WTC11 (cell line): Measurements from ENCODE around the gene PSMA7.

Experiments used
- AR ChIP-seq: fragments of 250-450 bp; sonication (Bioruptor Pico); IDR thresholded peaks from 2 replicates; pipeline ENCODE4 v1.9.0; 2021; ENCODE audit warnings: mild to moderate bottlenecking
- ATF2 ChIP-seq: sonication (generic); formaldehyde crosslinking; IDR thresholded peaks from 2 replicates; pipeline ENCODE4 v1.8.1; 2022; ENCODE audit warnings: low read depth, missing genetic modification reagents, borderline replicate concordance
- CREM ChIP-seq: sonication (generic); formaldehyde crosslinking; IDR thresholded peaks from 2 replicates; pipeline ENCODE4 v1.8.1; 2022; ENCODE audit warnings: mild to moderate bottlenecking, missing genetic modification reagents, moderate library complexity
- CTCF ChIP-seq: fragments of 200-600 bp; IDR thresholded peaks from 2 replicates; pipeline ENCODE4 v1.8.0; 2022; ENCODE audit warnings: antibody characterized with exemption
- ETV6 ChIP-seq: sonication (generic); formaldehyde crosslinking; IDR thresholded peaks from 2 replicates; pipeline ENCODE4 v1.8.1; 2022; ENCODE audit warnings: mild to moderate bottlenecking, missing genetic modification reagents
- MAX ChIP-seq: sonication (generic); formaldehyde crosslinking; IDR thresholded peaks from 2 replicates; pipeline ENCODE4 v1.8.0; 2022; ENCODE audit warnings: mild to moderate bottlenecking, missing genetic modification reagents
- SP1 ChIP-seq: sonication (generic); formaldehyde crosslinking; conservative IDR thresholded peaks from 2 replicates; pipeline ENCODE4 v1.8.1; 2022; ENCODE audit warnings: missing genetic modification reagents
- ZBTB43 ChIP-seq: sonication (generic); formaldehyde crosslinking; IDR thresholded peaks from 2 replicates; pipeline ENCODE4 v1.8.1; 2023; ENCODE audit warnings: mild to moderate bottlenecking, missing genetic modification reagents
- ZNF232 ChIP-seq: sonication (generic); formaldehyde crosslinking; IDR thresholded peaks from 2 replicates; pipeline ENCODE4 v1.8.0; 2022; ENCODE audit warnings: mild to moderate bottlenecking, missing genetic modification reagents
- ZSCAN18 ChIP-seq: fragments of 250-450 bp; sonication (Bioruptor Pico); IDR thresholded peaks from 2 replicates; pipeline ENCODE4 v2.1.2; 2022; ENCODE audit warnings: mild to moderate bottlenecking, moderate library complexity

GRCh38 chr20:62183426-62184142 is 40.4 kb upstream of the PSMA7 start:
- TF ChIP-seq CTCF = no peak
- no peak for TF ChIP-seq ZNF232 (CRISPR knock-in tag)
- no peak for TF ChIP-seq CREM
- TF ChIP-seq MAX (CRISPR knock-in tag) = no peak
- TF ChIP-seq ZBTB43 = no peak
- no peak for TF ChIP-seq SP1 (CRISPR knock-in tag)
- TF ChIP-seq AR = no peak
- no peak for TF ChIP-seq ZSCAN18 (CRISPR knock-in tag)
- no peak for TF ChIP-seq ETV6 (CRISPR knock-in tag)
- TF ChIP-seq ATF2 (CRISPR knock-in tag) = no peak
